ENCODE data around the gene MRPL14.

GRCh38 chr6:44076356-44077213 is 50.7 kb downstream of the MRPL14 start:
- TF ChIP-seq EZH2 (IDR thresholded peaks at IDR 0.05) (no peak), POLR2AphosphoS5 (IDR thresholded peaks at IDR 0.05; ENCODE audit: borderline replicate concordance, low read depth, low read length) (no peak), FOXP2 (optimal IDR thresholded peaks at IDR 0.05; ENCODE audit: control extremely low read depth, extremely low read length, insufficient read depth) (no peak)
